ENCODE data around the gene B4GALNT3. TPM values are rescaled to one million over a fixed set of nuclear protein-coding genes. Genes with fewer than 3 reads are reported as not detected.

The B4GALNT3 gene
- total and polyA plus RNA-seq, 2 of the 13 experiments (the other 11 are each of a cell fraction or from before 2014, with no cell fraction given) = 3.2 to 4.4 TPM

GRCh38 chr12:574475-575128 is 114.9 kb downstream of the B4GALNT3 start (continued):
- TF ChIP-seq SOX13 (IDR thresholded peaks at IDR 0.05) (0 out of 2 replicates have a peak, but pooled peaks have one; percentile 50), SOX13 (CRISPR knock-in tag; conservative IDR thresholded peaks at IDR 0.05 in 1 of 2, IDR thresholded peaks at IDR 0.05 in 1 of 2) (peak in 1 of 2 experiments; percentile 55; a peak in 2 of 4 replicates), RXRB (CRISPR knock-in tag; IDR thresholded peaks at IDR 0.05; ENCODE audit: borderline replicate concordance) (peak; percentile 49; the same call in 1 of the 2 replicates), ZNF343 (CRISPR knock-in tag; IDR thresholded peaks at IDR 0.05) (no peak), KLF11 (CRISPR knock-in tag; IDR thresholded peaks at IDR 0.05) (no peak), MAFK (conservative IDR thresholded peaks at IDR 0.05 in 1 of 2, IDR thresholded peaks at IDR 0.05 in 1 of 2; ENCODE audit: low read length in 2 of 2) (no peak), ZEB1 (IDR thresholded peaks at IDR 0.05; ENCODE audit: insufficient replicate concordance, low read depth) (no peak), CENPT (CRISPR knock-in tag; IDR thresholded peaks at IDR 0.05; ENCODE audit: low read depth) (no peak), TEAD3 (CRISPR knock-in tag; optimal IDR thresholded peaks at IDR 0.05; ENCODE audit: borderline replicate concordance) (no peak), ATAD3A (CRISPR knock-in tag; IDR thresholded peaks at IDR 0.05) (no peak), PHF21A (CRISPR knock-in tag; IDR thresholded peaks at IDR 0.05) (no peak), ZNF407 (CRISPR knock-in tag; IDR thresholded peaks at IDR 0.05; ENCODE audit: not compliant biosample characterization) (no peak), ZNF10 (CRISPR knock-in tag; IDR thresholded peaks at IDR 0.05; ENCODE audit: borderline replicate concordance, low read depth) (no peak), BORCS8-MEF2B (CRISPR knock-in tag; IDR thresholded peaks at IDR 0.05) (no peak), MIXL1 (CRISPR knock-in tag; IDR thresholded peaks at IDR 0.05) (no peak)
- TF ChIP-seq, protein P1, sequence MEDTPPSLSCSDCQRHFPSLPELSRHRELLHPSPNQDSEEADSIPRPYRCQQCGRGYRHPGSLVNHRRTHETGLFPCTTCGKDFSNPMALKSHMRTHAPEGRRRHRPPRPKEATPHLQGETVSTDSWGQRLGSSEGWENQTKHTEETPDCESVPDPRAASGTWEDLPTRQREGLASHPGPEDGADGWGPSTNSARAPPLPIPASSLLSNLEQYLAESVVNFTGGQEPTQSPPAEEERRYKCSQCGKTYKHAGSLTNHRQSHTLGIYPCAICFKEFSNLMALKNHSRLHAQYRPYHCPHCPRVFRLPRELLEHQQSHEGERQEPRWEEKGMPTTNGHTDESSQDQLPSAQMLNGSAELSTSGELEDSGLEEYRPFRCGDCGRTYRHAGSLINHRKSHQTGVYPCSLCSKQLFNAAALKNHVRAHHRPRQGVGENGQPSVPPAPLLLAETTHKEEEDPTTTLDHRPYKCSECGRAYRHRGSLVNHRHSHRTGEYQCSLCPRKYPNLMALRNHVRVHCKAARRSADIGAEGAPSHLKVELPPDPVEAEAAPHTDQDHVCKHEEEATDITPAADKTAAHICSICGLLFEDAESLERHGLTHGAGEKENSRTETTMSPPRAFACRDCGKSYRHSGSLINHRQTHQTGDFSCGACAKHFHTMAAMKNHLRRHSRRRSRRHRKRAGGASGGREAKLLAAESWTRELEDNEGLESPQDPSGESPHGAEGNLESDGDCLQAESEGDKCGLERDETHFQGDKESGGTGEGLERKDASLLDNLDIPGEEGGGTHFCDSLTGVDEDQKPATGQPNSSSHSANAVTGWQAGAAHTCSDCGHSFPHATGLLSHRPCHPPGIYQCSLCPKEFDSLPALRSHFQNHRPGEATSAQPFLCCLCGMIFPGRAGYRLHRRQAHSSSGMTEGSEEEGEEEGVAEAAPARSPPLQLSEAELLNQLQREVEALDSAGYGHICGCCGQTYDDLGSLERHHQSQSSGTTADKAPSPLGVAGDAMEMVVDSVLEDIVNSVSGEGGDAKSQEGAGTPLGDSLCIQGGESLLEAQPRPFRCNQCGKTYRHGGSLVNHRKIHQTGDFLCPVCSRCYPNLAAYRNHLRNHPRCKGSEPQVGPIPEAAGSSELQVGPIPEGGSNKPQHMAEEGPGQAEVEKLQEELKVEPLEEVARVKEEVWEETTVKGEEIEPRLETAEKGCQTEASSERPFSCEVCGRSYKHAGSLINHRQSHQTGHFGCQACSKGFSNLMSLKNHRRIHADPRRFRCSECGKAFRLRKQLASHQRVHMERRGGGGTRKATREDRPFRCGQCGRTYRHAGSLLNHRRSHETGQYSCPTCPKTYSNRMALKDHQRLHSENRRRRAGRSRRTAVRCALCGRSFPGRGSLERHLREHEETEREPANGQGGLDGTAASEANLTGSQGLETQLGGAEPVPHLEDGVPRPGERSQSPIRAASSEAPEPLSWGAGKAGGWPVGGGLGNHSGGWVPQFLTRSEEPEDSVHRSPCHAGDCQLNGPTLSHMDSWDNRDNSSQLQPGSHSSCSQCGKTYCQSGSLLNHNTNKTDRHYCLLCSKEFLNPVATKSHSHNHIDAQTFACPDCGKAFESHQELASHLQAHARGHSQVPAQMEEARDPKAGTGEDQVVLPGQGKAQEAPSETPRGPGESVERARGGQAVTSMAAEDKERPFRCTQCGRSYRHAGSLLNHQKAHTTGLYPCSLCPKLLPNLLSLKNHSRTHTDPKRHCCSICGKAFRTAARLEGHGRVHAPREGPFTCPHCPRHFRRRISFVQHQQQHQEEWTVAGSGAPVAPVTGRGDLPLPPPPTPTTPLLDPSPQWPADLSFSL (CRISPR knock-in tag; IDR thresholded peaks at IDR 0.05) = no peak
